GM18867 (cell line): ENCODE data around the gene FTL.

ENCODE experiments used
- ATAC-seq: cut with Tn5 transposase; IDR thresholded peaks from one replicate; pipeline ENCODE4 v1.9.1; 2021; ENCODE audit warnings: mild to moderate bottlenecking, moderate library complexity; ENCODE audit not compliant: unreplicated experiment

The FTL gene

GRCh38 chr19:48945415-48945814 is 19.7 kb upstream of the FTL start:
- no peak for ATAC-seq

- ATAC-seq: no peak
Observed at GRCh38 chr19:48945817-48946216, 19.3 kb upstream of the FTL start.

- ATAC-seq: no peak
Observed at GRCh38 chr19:48946463-48947257, 18.4 kb upstream of the FTL start.

GRCh38 chr19:48947258-48947542 is 17.9 kb upstream of the FTL start:
- ATAC-seq: no peak

- no peak for ATAC-seq
Observed at GRCh38 chr19:48950159-48950558, 14.9 kb upstream of the FTL start.

GRCh38 chr19:48950830-48951519 is 14.1 kb upstream of the FTL start:
- ATAC-seq: no peak

GRCh38 chr19:48953141-48953540 is 12.0 kb upstream of the FTL start:
- ATAC-seq: no peak

GRCh38 chr19:48953990-48954594 is 11.0 kb upstream of the FTL start:
- no peak for ATAC-seq

GRCh38 chr19:48954595-48955307 is 10.4 kb upstream of the FTL start, which contains the start of gene BAX:
Gene BAX (plus strand): TSS chr19:48954875. CDS start chr19:48954929, 54 bp downstream.
- peak; percentile 80 for ATAC-seq

GRCh38 chr19:48955308-48955958 is 9.7 kb upstream of the FTL start:
- no peak for ATAC-seq

- ATAC-seq: no peak
Observed at GRCh38 chr19:48958006-48958405, 7.1 kb upstream of the FTL start.

- ATAC-seq: no peak
Observed at GRCh38 chr19:48959341-48960239, 5.5 kb upstream of the FTL start.

- no peak for ATAC-seq
Observed at GRCh38 chr19:48961051-48961649, 4.0 kb upstream of the FTL start.

- no peak for ATAC-seq
Observed at GRCh38 chr19:48961673-48962028, 3.5 kb upstream of the FTL start.

GRCh38 chr19:48962029-48962848 is 2.9 kb upstream of the FTL start:
- ATAC-seq: peak; percentile 39

- no peak for ATAC-seq
Observed at GRCh38 chr19:48962849-48963165, 2.3 kb upstream of the FTL start.

- ATAC-seq: no peak
Observed at GRCh38 chr19:48963371-48964204, 1.5 kb upstream of the FTL start.
